T-helper 2 cell treated with Interferon-gamma antibody and Interleukin-4, amounts not matched to agents 100 ng/mL and 5 ng/mL, for 36 hours (primary cell): ENCODE data around the gene CA7. TPM values are rescaled to one million over a fixed set of nuclear protein-coding genes. Genes with fewer than 3 reads are reported as not detected.

Source experiments
- intact Hi-C: fragments of 100-400 bp; cut with micrococcal nuclease; formaldehyde crosslinking; loops from one replicate; pipeline ENCODE4 v1.15.1; 2023
- total RNA-seq: library from RNA; stranded (reverse); gene quantifications from 2 replicates; pipeline ENCODE4 v1.2.3, GENCODE V29; 2022

CA7 gene
- 0.11 and 0.20 TPM in 2 replicates for total RNA-seq

GRCh38 chr16:66844342-66845079 is at the start of gene CA7:
CA7 (plus strand) TSS chr16:66844414; CDS start chr16:66844488, 74 bp downstream.
- intact Hi-C loops, result no loop called here

- intact Hi-C loops, result no loop called here
These were observed 46.1 kb upstream of the CA7 start for GRCh38 chr16:66798161-66798560.

GRCh38 chr16:66800856-66801255 is 43.4 kb upstream of the CA7 start:
- intact Hi-C loops, result no loop called here

- intact Hi-C loops, result no loop called here
These were observed 42.7 kb upstream of the CA7 start, which contains the start of gene TERB1 for GRCh38 chr16:66801320-66802105. TERB1 (minus strand) TSS chr16:66801584; CDS start chr16:66796798, 4,786 bp downstream.

- intact Hi-C loops, result no loop called here
These were observed 42.1 kb upstream of the CA7 start for GRCh38 chr16:66802159-66802558.

GRCh38 chr16:66809765-66810164 is 34.4 kb upstream of the CA7 start:
- intact Hi-C loops, result no loop called here

- intact Hi-C loops, result no loop called here
These were observed 33.8 kb upstream of the CA7 start for GRCh38 chr16:66810391-66810790.

GRCh38 chr16:66811043-66811442 is 33.2 kb upstream of the CA7 start:
- intact Hi-C loops, result no loop called here

- intact Hi-C loops, result no loop called here
These were observed 29.5 kb upstream of the CA7 start for GRCh38 chr16:66814734-66815133.

- intact Hi-C loops, result no loop called here
These were observed 20.2 kb upstream of the CA7 start for GRCh38 chr16:66824006-66824405.

GRCh38 chr16:66830422-66831404 is 13.5 kb upstream of the CA7 start, which contains the start of gene NAE1:
NAE1 (minus strand) TSS chr16:66830976; CDS start chr16:66830899, 77 bp downstream.
- intact Hi-C loops, result loop anchor here (1.0 to 2.0 kb wide), 2 partner anchors 43 to 80 kb away; partner anchors contain the start of gene DYNC1LI2

GRCh38 chr16:66832190-66832589 is 12.0 kb upstream of the CA7 start:
- intact Hi-C loops, result no loop called here

GRCh38 chr16:66832661-66833305 is 11.4 kb upstream of the CA7 start:
- intact Hi-C loops, result no loop called here

- intact Hi-C loops, result no loop called here
These were observed 9.5 kb upstream of the CA7 start for GRCh38 chr16:66834746-66835145.

GRCh38 chr16:66840883-66841282 is 3.3 kb upstream of the CA7 start:
- intact Hi-C loops, result no loop called here

GRCh38 chr16:66841366-66841765 is 2.8 kb upstream of the CA7 start:
- intact Hi-C loops, result no loop called here

- intact Hi-C loops, result no loop called here
These were observed 1.4 kb upstream of the CA7 start for GRCh38 chr16:66842765-66843164.

GRCh38 chr16:66843191-66843590 is 1.0 kb upstream of the CA7 start:
- intact Hi-C loops, result no loop called here

- intact Hi-C loops, result no loop called here
These were observed 239 bp upstream of the CA7 start for GRCh38 chr16:66844009-66844341.

GRCh38 chr16:66845080-66845410 is 831 bp downstream of the CA7 start:
- intact Hi-C loops, result no loop called here

- intact Hi-C loops, result no loop called here
These were observed 1.6 kb downstream of the CA7 start for GRCh38 chr16:66845791-66846221.
